ENCODE results near the gene LRRC26.

DNA sequence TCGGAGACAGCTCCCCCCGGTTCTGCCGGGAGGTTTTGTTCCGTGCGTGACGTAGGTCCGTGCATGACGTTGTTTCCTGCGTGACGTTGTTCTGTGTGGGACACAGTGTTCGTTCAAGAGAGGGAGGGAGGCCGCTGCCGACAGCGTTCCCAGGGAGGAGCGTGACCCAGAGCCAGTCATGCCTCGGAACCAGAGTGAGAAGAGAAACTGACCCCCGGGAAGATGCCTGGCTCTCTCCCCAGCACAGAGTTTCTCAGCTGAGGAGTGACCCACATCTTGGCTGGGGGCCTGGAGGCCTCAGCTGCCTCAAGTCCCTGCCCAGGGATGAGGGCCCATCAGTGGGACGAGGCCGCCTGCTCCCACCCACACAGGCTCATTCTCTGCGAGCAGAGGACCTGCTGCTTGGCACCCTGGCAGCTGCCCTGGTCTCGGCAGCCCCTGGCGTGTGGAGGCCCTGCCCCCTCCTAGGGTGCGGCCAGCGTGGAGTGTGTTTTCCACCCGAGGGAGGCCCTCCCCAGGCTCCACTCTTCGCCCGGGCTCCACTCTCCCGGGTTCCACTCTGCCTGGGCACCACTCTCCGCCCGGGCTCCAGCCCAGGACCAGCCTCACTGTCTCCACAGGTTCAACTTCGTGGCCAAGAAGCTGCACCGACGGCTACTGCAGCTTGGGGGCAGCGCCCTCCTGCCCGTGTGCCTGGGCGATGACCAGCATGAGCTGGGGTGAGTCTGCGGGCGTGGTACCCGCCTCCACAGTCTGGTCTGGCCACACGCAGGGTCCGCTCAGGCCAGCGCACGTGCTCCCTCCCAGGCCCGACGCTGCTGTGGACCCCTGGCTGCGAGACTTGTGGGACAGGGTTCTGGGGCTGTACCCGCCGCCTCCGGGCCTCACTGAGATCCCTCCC is 43.6 kb upstream of the LRRC26 start:
- TF ChIP-seq, protein P1, sequence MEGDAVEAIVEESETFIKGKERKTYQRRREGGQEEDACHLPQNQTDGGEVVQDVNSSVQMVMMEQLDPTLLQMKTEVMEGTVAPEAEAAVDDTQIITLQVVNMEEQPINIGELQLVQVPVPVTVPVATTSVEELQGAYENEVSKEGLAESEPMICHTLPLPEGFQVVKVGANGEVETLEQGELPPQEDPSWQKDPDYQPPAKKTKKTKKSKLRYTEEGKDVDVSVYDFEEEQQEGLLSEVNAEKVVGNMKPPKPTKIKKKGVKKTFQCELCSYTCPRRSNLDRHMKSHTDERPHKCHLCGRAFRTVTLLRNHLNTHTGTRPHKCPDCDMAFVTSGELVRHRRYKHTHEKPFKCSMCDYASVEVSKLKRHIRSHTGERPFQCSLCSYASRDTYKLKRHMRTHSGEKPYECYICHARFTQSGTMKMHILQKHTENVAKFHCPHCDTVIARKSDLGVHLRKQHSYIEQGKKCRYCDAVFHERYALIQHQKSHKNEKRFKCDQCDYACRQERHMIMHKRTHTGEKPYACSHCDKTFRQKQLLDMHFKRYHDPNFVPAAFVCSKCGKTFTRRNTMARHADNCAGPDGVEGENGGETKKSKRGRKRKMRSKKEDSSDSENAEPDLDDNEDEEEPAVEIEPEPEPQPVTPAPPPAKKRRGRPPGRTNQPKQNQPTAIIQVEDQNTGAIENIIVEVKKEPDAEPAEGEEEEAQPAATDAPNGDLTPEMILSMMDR (conservative IDR thresholded peaks at IDR 0.05; ENCODE audit: low read depth, low read length), result peak; percentile 47; the same call in 1 of the 2 replicates
- TF ChIP-seq EZH2 (IDR thresholded peaks at IDR 0.05; ENCODE audit: low read length, unreplicated experiment), result no peak
- no peak for TF ChIP-seq EZH2phosphoT487 (IDR thresholded peaks at IDR 0.05; ENCODE audit: borderline replicate concordance, low read length)

Measured in PC-3 (cell line).